DND-41 (cell line): ENCODE results near the gene SERPINA5.

Experiments
- ATAC-seq: fragments of 200-7000 bp; cut with Tn5 transposase; 3 replicates; pipeline ENCODE4 v1.9.1; 2021; ENCODE audit warnings: low read depth; ENCODE audit not compliant: insufficient read depth
- DNase-seq: peaks from one replicate; pipeline ENCODE4 v3.0.0-alpha.2; 2020
- H2AFZ ChIP-seq: 2 replicates; pipeline ENCODE4 v1.6.0; 2012; ENCODE audit warnings: low read depth, low read length
- H3K27ac ChIP-seq: 2 replicates; pipeline ENCODE4 v1.5.1; 2012; ENCODE audit warnings: low read length, inconsistent platforms
- H3K27me3 ChIP-seq: fragments of 200-600 bp; sonication (generic); 2 replicates; pipeline ENCODE4 v1.6.0; 2012; ENCODE audit warnings: low read length, mild to moderate bottlenecking, inconsistent platforms; ENCODE audit not compliant: insufficient read depth, poor library complexity
- H3K36me3 ChIP-seq: 2 replicates; pipeline ENCODE4 v1.5.1; 2012; ENCODE audit warnings: low read length, inconsistent platforms; ENCODE audit not compliant: insufficient read depth
- H3K4me1 ChIP-seq: 2 replicates; pipeline ENCODE4 v1.5.1; 2012; ENCODE audit warnings: mild to moderate bottlenecking, low read length; ENCODE audit not compliant: insufficient read depth
- H3K4me2 ChIP-seq: 2 replicates; pipeline ENCODE4 v1.6.0; 2012; ENCODE audit warnings: mild to moderate bottlenecking, moderate library complexity, low read length, inconsistent platforms; ENCODE audit not compliant: insufficient read depth
- H3K4me3 ChIP-seq, 2 experiments: fragments of 200-600 bp in 1 of 2; shearing (Covaris generic) in 1 of 2; 2 replicates each; pipeline ENCODE4 v1.5.1; 2012 to 2016; ENCODE audit warnings: inconsistent platforms in 2 of 2, low read length in 2 of 2, mild to moderate bottlenecking in 2 of 2, low read depth in 1 of 2, moderate library complexity in 1 of 2
- H3K79me2 ChIP-seq: 2 replicates; pipeline ENCODE4 v1.6.0; 2012; ENCODE audit warnings: low read length, inconsistent platforms; ENCODE audit not compliant: insufficient read depth
- H3K9ac ChIP-seq: 2 replicates; pipeline ENCODE4 v1.6.0; 2012; ENCODE audit warnings: low read depth, mild to moderate bottlenecking, inconsistent platforms, low read length, moderate library complexity
- H3K9me3 ChIP-seq: 2 replicates; pipeline ENCODE4 v1.5.1; 2012; ENCODE audit warnings: low read length, moderate library complexity, mild to moderate bottlenecking, inconsistent platforms; ENCODE audit not compliant: insufficient read depth, severe bottlenecking
- H4K20me1 ChIP-seq: 2 replicates; pipeline ENCODE4 v1.6.0; 2012; ENCODE audit warnings: low read length; ENCODE audit not compliant: insufficient read depth
- CTCF ChIP-seq: IDR thresholded peaks from 2 replicates; pipeline ENCODE4 v1.5.1; 2012; ENCODE audit warnings: borderline replicate concordance, low read length, moderate library complexity, mild to moderate bottlenecking; ENCODE audit not compliant: poor library complexity, severe bottlenecking; ENCODE audit errors: extremely low read depth
- EZH2 ChIP-seq: IDR thresholded peaks from 3 replicates; pipeline ENCODE4 v1.6.1; 2012; ENCODE audit warnings: borderline replicate concordance, low read depth, mild to moderate bottlenecking, moderate library complexity, low read length, inconsistent platforms; ENCODE audit not compliant: severe bottlenecking

Gene SERPINA5

GRCh38 chr14:94641632-94641955 lies 60.4 kb downstream of the SERPINA5 start:
- DNase-seq: no peak
- ATAC-seq: no peak
- Histone ChIP-seq H3K9me3 (no peaks in the 10 kb centered on the region), H3K36me3 (no peaks in the 10 kb centered on the region), H3K27me3 (no peaks in the 10 kb centered on the region), H3K27ac (no peak overlapping the region), H3K79me2 (no peaks in the 10 kb centered on the region), H3K4me3 (no peak overlapping the region), H3K9ac (no peak overlapping the region), H2AFZ (no peak overlapping the region), H3K4me2 (no peak overlapping the region), H4K20me1 (no peaks in the 10 kb centered on the region), H3K4me1 (no peaks in the 10 kb centered on the region)
- TF ChIP-seq EZH2: no peak
- no peak for TF ChIP-seq CTCF
